Astrocyte of the cerebellum (primary cell): ENCODE results near the gene DNAH5.
A peak's percentile ranks its signal among the peaks of the same experiment; 100 is the strongest.

Experiments
- DNase-seq: peaks from one replicate; pipeline ENCODE4 v3.0.0-alpha.2; 2011; ENCODE audit warnings: low read depth
- H3K4me3 ChIP-seq: 2 replicates; pipeline ENCODE4 v1.5.1; 2011; ENCODE audit warnings: mild to moderate bottlenecking, low read depth, low read length, moderate library complexity
- CTCF ChIP-seq: IDR thresholded peaks from 2 replicates; pipeline ENCODE4 v1.5.1; 2012; ENCODE audit warnings: low read length, low read depth, moderate library complexity, mild to moderate bottlenecking; ENCODE audit errors: missing control alignments
- in situ Hi-C: cut with HindIII; loops from 2 replicates; pipeline ENCODE4 v1.10.0; 2017; ENCODE audit warnings: low sequenced_read_pairs

DNAH5 gene

GRCh38 chr5:13909271-13909670, 35.2 kb downstream of the DNAH5 start:
- TF ChIP-seq CTCF = no peak
- in situ Hi-C loops = no loop called here
- DNase-seq = peak; percentile 9

DNA sequence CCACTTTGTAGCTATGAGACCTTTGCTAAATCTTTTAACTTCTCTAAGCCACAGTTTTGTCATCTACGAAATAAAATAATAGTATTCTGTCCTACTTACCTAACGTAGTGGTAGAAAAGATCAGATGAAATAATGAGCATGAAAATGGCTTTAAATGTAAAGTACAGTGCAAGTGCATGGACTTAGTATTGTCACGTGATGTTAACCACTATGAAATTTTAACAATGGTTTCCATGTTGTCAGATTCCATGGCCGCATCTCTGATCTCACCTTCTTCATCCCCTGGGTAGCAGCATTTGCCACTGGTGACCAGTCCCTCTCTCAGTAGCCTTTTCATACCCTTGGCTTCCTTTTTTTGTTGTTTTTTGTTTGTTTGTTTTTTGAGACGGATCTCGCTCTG, 45.9 kb downstream of the DNAH5 start:
- TF ChIP-seq CTCF = no peak
- in situ Hi-C loops = no loop called here
- DNase-seq = no peak
- H3K4me3 ChIP-seq = no peak overlapping the region

More at GRCh38 chr5:13909271-13909670, 35.2 kb downstream of the DNAH5 start:
- H3K4me3 ChIP-seq = no peak overlapping the region

DNA sequence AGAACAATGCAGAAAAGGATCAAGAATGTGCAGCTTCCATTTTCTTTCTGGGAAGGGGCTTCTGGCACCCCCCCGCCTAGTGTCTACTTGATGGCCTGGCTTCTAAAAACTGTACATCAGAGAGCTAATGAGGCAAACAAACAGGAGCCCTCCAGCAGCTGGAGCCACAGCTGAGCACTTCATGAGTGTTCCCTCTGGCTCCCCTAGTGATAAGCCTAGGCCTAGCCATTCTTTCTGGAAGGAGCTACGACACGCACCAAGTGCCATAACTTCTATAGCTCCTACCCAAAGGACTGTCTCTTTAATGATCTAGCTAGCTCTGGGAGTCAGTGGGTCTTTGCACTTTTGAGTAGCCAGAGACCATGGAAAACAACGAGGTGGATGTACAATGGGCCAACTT, 66.1 kb downstream of the DNAH5 start:
- H3K4me3 ChIP-seq = no peak overlapping the region
- no peak for TF ChIP-seq CTCF
- in situ Hi-C loops = no loop called here
- DNase-seq = no peak

DNA sequence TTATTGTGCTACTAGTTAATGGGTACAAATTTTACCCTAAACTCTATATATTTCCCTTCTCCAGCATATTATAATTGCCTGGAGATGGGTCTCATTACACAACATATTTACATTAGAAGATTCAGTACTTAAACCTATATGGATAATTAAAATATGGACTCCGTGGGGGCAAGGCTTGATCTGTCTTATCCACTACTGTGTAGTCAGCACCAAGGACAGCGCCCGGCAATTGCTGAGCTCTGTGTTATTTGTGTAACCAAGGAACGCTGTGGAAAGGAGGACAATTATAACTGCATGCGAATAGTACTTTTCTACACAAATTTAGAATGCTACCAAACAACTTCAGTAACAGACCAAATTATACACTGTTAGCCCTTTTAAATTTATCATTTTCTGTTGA, 77.7 kb downstream of the DNAH5 start:
- in situ Hi-C loops = no loop called here
- no peak for TF ChIP-seq CTCF
- no peak overlapping the region for H3K4me3 ChIP-seq
- peak; percentile 28 for DNase-seq

GRCh38 chr5:13865312-13865711, 79.2 kb downstream of the DNAH5 start:
- H3K4me3 ChIP-seq = no peak overlapping the region
- in situ Hi-C loops = no loop called here
- DNase-seq = no peak
- no peak for TF ChIP-seq CTCF

DNA sequence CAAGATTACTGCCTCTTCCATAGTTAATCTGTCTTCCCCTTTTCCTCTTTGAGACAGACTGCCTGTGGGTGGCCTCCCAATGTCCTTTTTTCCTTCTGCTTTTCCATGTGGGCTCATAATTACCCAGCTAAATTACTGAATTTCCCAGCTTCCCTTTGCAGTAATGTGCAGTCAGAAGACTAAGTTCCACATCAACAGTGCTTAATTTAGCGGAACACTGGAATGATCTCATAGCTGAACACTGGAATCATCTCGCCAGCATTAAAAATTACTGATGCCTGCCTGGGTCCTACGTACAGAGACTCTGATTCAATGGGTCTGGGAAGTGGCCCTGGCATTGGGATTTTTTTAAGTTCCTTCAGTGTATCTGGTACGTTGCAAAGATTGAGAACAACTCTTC, 84.3 kb downstream of the DNAH5 start:
- TF ChIP-seq CTCF = no peak
- in situ Hi-C loops = no loop called here
- DNase-seq = no peak
- no peak overlapping the region for H3K4me3 ChIP-seq
